ENCODE results near the gene PLXNA1. TPM values are rescaled to one million over a fixed set of nuclear protein-coding genes. Genes with fewer than 3 reads are reported as not detected.

PLXNA1 gene
- total RNA-seq, 1 donor from 2014 or later: 50.1 TPM

DNA sequence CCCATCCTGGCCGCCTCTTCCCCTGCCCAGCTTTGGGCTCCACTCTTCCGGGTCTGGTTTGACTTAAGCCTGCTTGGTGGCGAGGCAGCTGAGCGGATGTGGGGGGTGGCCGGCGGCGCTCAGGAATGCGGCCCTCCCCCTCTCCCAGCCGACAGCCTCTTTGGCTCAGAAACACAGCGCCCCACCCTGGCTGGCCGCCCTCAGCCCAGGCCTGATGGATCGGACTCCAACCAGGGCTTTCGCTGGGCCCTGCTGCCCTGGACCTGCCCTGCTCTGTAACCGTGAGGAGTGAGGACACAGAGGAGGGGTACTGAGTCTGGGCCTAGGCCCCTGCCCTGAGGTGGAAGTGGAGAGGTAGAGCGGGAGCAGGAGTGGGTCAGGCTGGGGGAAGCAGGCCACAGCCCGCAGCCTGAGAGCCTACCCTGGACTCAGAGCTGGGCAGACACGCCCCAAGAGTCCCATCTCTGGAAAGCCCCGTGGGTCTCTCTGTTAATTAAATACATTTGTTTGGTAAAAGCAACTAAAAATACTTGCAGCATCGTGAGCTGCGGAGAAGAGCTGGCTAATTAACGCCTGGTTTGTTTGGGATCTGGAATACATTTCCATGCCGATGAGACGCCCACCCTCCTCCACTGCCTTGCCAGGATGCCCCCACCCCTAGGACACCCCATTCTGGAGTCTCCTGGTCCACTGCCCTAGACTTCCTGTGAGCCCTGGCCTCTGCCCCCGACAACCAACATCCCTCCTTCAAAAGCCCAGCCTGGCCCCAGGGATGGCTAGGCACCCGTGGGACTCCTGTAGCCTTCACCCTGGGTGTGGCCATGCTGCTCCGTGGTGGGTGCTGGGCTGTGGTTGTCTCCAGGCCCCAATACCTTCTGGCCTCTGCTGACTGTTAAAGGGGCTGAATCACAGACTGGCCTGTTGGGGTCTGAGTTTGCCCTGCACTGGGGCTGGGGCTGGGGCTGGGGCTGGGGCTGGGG, 19.6 kb downstream of the PLXNA1 start:
- peak; percentile 88 for DNase-seq (ENCODE audit: low spot score)

DNA sequence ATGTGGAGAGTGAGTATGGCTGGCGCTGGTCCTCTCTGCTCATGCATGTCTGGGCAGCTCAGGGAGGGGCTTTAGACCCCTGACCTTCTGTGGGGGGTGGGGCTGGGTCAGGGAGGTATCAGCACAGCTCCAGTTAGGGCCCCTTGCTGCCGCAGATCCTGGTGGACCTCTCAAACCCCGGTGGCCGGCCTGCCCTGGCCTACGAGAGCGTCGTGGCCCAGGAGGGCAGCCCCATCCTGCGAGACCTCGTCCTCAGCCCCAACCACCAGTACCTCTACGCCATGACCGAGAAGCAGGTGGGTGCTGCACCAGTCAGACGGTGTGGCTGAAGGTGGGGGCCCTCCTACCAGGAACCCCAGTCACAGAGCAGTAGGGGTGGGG, 20.2 kb downstream of the PLXNA1 start:
- no peak for DNase-seq (ENCODE audit: low spot score)

DNA sequence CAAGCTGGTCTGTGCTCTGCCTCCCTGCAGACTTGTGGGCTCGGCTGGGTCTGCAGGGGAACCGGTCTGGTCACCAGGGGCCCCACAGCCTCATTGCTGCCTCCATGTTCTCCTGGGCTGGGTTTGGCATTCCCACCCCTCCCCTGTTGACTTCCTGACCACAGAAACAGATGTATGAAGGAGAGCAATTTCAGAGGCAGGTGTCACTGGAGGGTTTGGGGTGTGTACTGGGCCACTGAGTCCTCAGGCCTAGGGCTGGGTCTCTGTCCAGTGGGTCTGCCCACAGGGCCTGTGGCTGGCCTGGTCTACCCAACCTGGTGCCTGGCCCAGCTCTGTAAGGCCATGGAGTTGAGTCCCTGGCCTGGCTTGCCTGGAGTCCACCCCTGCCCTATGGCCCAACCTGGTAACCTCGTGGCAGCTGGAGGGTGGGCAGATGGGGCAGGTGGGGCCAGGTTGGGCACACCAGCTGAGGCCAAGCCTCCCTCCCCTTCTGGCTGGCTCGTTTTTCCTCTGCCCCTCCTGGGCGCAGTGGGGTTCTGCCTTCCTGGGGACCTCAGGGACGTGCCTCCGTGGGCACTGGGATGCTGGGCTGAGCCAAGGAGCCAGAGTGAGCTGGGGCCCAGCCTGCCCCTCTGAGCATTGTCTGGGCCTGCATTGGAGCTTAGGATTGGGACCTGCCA, 20.8 kb downstream of the PLXNA1 start:
- DNase-seq (ENCODE audit: low spot score): no peak

DNA sequence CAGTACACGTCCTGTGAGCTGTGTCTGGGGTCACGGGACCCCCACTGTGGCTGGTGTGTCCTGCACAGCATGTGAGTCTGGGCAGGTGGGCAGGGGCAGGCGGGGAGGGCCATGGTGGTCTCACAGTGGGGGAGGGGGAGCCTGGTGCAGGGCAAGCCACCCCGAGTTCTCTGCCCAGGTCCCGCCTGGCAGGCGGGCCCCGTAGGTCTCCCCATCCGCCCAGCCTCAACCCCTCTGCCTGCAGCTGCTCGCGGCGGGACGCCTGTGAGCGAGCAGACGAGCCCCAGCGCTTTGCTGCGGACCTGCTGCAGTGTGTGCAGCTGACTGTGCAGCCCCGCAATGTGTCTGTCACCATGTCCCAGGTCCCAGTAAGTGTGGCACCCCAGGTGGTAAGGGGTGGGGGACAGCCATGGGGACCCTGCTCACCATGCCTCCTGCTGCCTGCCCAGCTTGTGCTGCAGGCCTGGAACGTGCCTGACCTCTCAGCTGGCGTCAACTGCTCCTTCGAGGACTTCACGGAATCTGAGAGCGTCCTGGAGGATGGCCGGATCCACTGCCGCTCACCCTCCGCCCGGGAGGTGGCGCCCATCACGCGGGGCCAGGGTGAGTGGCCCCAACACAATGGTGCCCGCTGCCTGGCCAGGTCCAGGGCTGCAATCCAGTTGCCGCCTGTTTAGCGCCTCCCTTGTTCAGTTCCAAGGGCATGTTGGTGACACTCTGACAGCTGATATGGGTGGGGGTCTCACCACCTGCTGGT, 21.9 kb downstream of the PLXNA1 start:
- DNase-seq (ENCODE audit: low spot score): no peak

DNA sequence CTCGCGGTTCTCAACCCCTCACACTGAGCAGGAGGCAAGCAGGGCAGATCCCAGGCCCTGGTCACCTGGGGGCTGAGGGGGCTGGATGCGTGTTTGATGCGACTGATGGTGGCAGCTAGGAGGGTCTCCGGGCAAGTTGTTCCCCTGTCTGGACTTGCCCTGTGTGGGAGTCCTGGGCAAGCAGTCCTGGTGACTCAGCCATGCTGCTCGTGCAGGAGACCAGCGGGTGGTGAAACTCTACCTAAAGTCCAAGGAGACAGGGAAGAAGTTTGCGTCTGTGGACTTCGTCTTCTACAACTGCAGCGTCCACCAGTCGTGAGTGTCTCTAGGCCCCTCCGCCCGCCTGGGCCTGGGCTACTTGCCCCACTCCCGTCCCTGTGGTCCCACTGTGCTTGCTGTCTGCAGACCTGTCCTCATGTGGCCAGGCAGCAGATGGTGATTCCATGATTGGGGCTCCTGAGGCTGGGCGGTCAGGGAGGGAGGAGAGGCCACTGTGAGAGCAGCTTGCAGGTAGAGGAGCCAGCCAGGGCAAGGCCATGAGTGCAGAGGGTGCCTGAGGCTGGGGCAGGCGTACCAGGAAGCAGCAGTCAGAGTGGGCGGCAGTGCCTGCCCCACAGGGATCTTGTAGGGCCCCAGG, 23.1 kb downstream of the PLXNA1 start:
- DNase-seq (ENCODE audit: low spot score): no peak

DNA sequence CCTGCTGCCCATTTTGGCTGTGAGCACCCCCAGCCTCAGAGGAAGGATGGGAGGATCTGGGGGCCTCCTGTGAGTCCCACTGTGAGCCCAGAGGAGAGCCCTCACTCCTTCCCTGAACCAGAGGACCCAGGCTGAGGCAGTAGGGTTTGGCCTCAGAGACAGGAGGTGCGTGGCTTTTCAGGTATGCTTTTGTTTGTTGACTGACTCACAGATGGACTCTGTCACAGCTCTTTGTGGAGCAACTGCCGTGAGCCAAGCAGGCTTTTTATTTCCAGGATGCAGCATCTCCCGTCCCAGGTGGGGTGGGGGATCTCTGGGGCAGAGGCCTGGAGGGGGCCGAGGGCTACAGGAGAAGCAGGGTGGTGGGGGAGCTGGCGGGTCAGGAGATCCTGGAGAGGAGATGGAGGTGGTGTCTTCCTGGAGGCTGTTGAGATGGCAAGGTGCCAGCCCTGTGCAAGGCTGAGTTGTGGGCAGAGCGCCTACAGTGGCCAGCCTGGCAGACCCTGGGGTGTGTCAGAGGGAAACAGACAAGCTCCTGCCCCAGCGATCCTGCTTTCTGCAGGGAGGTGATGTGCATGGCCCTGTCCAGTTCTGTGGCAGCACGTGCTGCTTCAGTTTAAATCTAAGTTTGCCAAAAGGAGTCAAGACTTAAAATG, 24.0 kb downstream of the PLXNA1 start:
- DNase-seq (ENCODE audit: low spot score): no peak

DNA sequence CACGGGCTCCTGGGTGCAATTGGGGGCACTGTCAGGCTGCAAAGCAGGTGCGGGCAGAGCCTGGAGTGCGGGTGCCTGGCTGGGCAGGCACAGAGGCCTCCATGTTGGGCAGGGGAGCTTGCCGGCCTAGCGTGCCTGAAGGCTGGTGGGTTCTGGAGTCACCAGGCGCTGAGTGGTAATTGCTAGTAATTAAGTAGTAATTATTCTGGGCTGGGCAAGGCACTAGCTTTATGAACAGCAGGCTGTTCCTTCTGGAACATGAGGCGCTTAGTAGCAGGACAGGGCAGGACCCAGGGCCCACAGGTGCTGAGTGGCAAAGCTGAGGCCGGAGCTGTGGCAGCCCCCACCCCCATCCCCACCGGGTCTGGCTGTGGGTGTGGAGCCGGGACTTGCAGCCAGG, 25.3 kb downstream of the PLXNA1 start:
- DNase-seq (ENCODE audit: low spot score): no peak

DNA sequence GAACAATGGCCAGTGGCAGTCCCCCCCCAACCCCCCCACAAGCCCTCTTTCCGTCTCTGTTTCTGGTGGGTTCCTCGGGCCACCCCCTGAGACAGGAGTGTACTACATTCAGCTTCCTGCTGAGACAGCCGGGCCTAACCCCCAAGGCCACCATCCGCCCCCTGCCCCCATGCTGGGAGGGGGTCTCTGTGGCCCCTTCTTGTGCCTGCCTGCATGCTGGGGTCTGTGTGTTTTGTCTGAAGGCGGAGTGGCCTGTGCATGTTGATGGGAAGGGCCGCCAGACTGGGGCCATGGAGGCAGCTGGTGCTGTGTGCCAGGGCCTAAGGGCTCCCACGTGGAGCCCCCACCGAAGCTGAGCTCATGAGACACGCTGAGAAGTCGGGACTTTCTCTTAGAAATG, 26.6 kb downstream of the PLXNA1 start:
- DNase-seq (ENCODE audit: low spot score): no peak

DNA sequence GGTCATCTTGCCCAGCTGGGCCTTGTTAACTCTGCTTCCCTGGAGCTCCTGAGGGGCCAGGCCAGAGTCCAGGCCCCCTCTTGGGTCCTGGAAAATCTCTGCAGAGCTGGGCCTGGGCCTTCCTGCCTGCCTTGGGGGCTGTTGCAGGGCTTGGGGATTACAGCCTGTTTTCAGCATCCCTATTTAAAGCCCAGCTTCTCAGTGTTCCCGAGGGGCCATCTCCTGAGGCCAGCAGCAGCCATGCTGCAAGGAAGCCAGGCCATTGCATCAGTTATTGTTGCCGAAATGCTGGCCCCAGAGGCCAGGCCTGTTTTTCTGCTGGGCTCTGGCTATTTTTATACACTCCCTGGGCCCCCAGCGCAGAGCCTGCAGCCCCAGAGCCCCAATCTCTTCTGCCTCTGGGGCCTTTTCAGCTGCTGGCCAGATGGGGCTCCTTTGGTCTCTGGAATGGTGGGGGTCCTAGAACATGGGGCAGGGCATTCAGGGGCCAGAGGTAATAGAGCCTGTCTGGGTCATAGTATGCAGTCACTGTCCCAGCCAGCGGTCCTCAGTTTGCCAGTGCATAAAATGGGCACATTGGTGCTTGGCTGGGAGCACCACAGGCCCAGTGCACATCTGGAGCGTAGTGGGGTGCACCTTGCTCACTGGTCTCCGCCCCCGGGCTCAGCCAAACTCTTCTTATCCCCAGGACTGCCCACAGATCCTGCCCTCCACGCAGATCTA, 28.5 kb downstream of the PLXNA1 start:
- no peak for DNase-seq (ENCODE audit: low spot score)

DNA sequence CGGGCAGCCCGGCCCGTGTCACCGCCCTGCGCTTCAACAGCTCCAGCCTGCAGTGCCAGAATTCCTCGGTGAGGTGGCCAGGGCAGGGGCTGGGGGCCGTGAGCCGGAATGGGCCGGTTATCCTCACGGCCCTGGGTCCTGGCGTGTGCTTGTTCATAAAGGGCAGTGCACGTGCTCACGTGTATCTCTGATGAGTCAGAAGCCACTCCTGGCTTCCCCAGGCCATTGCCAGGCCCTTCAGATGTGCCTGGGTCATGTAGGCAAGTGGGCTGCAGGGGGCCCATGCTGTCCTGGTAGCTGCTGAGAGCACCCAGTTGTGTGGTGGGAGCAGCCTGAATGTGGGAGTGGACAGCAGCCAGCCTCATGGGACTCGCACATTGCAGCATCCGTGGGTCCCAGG, 29.2 kb downstream of the PLXNA1 start:
- no peak for DNase-seq (ENCODE audit: low spot score)

DNA sequence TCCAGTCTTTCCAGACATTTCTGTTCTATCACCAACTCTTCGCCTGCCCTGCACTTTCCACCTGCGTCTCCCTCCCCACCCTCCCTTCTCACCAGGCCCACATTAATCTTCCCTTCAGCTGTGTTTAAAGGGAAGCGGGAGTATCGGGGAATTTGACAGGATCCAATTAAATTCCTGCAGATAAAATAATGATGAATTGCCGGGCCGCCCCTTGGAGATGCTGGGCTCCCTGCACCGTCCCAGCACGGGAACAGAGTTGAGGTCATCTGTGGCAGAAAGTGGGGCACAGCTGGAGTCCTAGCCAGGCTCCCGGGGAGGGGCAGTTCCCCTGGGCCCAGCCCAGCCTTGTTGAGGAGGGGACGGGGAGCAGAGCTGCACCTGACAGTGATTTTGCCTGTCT, 30.3 kb downstream of the PLXNA1 start:
- DNase-seq (ENCODE audit: low spot score): no peak

DNA sequence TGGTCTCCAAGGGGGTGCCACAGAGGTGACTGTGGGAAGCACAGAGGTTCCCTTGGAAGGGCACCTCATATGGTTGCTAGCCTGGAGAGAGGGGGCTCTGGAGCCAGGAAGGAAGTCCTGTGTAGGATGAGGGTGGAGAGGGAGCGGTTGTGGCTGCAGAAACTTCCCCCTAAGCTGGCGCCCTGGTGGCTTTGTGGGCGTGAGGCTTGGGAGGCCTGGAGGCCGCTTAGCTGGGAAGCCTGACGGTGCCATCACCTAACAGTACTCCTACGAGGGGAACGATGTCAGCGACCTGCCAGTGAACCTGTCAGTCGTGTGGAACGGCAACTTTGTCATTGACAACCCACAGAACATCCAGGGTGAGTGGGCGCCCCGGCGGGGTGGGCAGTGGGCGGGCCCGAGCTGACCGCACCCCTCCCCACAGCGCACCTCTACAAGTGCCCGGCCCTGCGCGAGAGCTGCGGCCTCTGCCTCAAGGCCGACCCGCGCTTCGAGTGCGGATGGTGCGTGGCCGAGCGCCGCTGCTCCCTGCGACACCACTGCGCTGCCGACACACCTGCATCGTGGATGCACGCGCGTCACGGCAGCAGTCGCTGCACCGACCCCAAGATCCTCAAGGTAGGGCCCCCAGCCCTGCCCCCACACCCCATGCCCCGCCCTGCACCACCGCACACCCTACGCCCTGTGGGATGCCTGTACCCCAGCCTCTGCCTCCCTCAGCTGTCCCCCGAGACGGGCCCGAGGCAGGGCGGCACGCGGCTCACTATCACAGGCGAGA, 31.0 kb downstream of the PLXNA1 start:
- no peak for DNase-seq (ENCODE audit: low spot score)

DNA sequence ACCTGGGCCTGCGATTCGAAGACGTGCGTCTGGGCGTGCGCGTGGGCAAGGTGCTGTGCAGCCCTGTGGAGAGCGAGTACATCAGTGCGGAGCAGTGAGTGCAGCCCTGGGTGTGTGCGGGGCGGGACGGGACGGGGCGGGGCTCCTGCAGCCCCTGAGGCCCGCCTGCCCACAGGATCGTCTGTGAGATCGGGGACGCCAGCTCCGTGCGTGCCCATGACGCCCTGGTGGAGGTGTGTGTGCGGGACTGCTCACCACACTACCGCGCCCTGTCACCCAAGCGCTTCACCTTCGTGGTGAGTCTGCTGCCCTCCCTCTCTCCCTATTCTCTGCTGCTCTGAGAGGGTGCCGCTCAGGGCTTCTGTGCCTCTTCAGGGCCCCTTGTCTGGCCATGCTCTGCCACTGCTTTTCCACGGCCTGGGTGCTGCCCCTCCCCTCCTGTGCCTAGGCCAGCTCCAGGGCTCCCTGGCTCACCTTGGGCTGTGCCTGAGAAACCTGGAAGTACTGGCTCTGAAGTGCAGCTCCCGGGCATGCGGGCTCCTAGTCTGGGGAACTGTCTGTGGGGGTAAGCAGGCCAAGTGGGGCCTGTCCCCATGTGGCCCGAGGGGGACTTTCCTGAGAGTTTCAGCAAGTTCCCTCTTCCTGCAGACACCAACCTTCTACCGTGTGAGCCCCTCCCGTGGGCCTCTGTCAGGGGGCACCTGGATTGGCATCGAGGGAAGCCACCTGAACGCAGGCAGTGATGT, 31.8 kb downstream of the PLXNA1 start:
- DNase-seq (ENCODE audit: low spot score): no peak

DNA sequence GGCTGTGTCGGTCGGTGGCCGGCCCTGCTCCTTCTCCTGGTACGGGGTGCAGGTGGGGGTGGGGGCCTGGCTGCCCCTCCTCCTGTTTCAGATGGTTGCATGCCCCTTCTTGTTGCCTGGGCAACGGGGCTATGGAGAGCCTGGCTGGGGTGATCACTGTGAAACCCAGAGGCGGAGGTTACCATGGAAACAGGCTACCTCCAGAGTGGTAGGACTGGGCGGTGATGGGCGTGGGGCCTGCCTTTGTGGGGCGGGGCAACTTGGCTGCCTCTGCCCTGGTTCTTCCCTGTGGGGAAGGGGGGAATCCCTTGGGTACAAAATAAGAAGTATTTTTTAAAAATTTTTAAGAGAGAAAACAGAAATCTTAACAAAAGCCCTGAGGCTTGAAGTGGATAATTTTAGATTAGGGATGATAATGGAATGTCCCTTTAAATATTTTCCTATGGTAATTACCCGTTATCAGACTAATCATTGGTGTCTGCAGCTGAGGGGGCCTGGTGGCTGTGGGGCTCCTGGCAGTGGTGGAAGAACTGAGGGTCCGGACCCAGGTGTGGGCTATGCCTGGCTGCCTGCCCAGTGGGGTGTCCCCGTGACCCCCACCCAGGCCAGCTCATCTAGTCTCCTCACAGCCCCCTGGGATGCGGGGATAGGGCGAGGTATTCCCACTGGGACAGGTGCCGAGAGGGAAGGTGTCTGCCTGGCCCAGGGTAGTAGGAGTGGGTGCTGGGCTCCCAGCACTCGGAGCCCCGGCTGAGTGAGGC, 32.5 kb downstream of the PLXNA1 start:
- DNase-seq (ENCODE audit: low spot score): no peak

DNA sequence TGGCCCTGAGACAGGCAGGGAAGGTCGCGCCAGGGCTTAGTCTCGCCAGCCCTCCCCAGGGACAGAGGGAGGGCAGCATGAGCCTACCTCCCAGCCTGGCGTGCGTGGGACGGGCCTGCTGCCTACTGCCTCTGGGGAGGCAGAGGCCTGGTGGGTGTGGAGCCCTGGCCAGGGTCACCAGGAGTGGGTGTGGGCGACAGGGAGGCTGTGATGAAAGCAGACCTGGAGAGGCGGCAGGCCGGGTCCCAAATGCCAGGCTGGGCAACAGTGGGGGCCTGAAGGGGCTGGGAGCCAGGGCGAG, 33.1 kb downstream of the PLXNA1 start:
- no peak for DNase-seq (ENCODE audit: low spot score)

DNA sequence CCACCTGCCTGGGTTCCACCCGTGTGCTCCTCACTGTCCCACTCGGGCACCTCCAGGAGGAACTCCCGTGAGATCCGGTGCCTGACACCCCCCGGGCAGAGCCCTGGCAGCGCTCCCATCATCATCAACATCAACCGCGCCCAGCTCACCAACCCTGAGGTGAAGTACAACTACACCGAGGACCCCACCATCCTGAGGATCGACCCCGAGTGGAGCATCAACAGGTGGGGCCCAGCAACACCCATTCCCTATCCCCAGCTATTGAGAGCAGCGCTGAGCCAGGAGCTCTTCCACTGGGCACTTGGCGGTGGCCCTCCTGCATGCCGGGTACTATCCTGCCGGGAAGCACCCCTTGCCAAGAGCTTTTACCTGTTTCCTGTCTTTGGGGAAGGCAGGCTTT, 33.5 kb downstream of the PLXNA1 start:
- no peak for DNase-seq (ENCODE audit: low spot score)

DNA sequence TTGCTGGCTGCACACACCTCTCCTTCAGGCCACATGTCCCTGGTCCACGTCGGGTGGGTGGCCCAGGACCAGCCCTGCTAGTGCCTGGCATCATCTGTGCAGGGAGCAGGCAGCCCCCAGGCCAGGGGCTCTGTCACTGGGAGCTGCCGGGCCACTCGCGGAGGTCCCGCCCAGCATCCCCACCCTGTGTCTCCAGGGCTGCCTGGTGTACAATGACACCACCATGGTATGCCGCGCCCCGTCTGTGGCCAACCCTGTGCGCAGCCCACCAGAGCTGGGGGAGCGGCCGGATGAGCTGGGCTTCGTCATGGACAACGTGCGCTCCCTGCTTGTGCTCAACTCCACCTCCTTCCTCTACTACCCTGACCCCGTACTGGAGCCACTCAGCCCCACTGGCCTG, 34.3 kb downstream of the PLXNA1 start:
- no peak for DNase-seq (ENCODE audit: low spot score)

DNA sequence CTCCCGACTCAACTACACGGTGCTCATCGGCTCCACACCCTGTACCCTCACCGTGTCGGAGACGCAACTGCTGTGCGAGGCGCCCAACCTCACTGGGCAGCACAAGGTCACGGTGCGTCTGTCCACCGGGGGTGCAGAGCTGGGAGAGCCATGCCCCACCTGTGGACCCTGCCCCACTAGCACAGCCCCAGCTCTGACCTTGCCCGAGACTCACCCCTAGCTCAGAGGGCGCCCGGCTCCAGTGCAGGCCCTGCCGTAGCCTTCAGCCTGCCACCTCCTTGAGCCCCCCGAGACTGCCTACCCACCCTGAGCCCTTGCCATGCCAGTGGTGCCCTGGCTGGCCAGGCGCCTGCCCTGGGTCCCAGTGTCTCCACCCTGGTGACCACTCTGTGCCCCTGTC, 34.9 kb downstream of the PLXNA1 start:
- no peak for DNase-seq (ENCODE audit: low spot score)
